SK-MEL-5 (cell line): ENCODE data around the gene CDCA5. TPM values are rescaled to one million over a fixed set of nuclear protein-coding genes. Genes with fewer than 3 reads are reported as not detected.
"Not testable (repeated sequence)": the region's sequence is repeated elsewhere in the genome, so short reads cannot be mapped to it uniquely, and the experiment has no call there.

Source experiments
- DNase-seq: peaks from one replicate; pipeline ENCODE4 v3.0.0-alpha.2; 2016; ENCODE audit warnings: low read depth, low spot score
- in situ Hi-C: cut with HindIII; loops from 2 replicates; pipeline ENCODE4 v1.10.0; 2016; ENCODE audit warnings: low sequenced_read_pairs, high pct_unique_total_duplicates, low pct_unique_long_range_greater_than_20kb
- total RNA-seq: library from RNA; depleted of rRNA; stranded (reverse); fragments of >200 nt; shearing (Covaris generic); gene quantifications from 2 replicates; pipeline ENCODE4 v1.2.3, GENCODE V29; 2014

The CDCA5 gene
- total RNA-seq, 1 experiment from 2014 or later, result 21.7 TPM

GRCh38 chr11:65121447-65121864, 37.6 kb upstream of the CDCA5 start:
- in situ Hi-C loops, result no loop called here
- no peak for DNase-seq

- in situ Hi-C loops, result no loop called here
- DNase-seq, result no peak
Observed at GRCh38 chr11:65120831-65121230, 37.0 kb upstream of the CDCA5 start.

- in situ Hi-C loops, result no loop called here
Observed at GRCh38 chr11:65119670-65119995, 35.8 kb upstream of the CDCA5 start.

GRCh38 chr11:65118891-65119669, 35.2 kb upstream of the CDCA5 start:
- in situ Hi-C loops, DNase-seq: not testable (repeated sequence)

More at GRCh38 chr11:65119670-65119995, 35.8 kb upstream of the CDCA5 start:
- no peak for DNase-seq

GRCh38 chr11:65118097-65118837, 34.4 kb upstream of the CDCA5 start:
- DNase-seq, result no peak
- in situ Hi-C loops, result no loop called here

- in situ Hi-C loops, result no loop called here
- peak; percentile 97 for DNase-seq
Observed at GRCh38 chr11:65117206-65118096, 33.6 kb upstream of the CDCA5 start, which contains the start of gene ZNHIT2. Gene ZNHIT2 (minus strand): TSS chr11:65117701. CDS start chr11:65117653, 48 bp downstream.

GRCh38 chr11:65116370-65117205, 32.7 kb upstream of the CDCA5 start:
- peak; percentile 41 for DNase-seq
- in situ Hi-C loops, result no loop called here

GRCh38 chr11:65115361-65116082, 31.7 kb upstream of the CDCA5 start:
- no peak for DNase-seq
- in situ Hi-C loops, result no loop called here

- DNase-seq, result no peak
- in situ Hi-C loops, result no loop called here
Observed at GRCh38 chr11:65114538-65115171, 30.8 kb upstream of the CDCA5 start.

- in situ Hi-C loops, result no loop called here
- DNase-seq, result no peak
Observed at GRCh38 chr11:65113839-65114238, 30.0 kb upstream of the CDCA5 start.

GRCh38 chr11:65113361-65113756, 29.5 kb upstream of the CDCA5 start:
- in situ Hi-C loops, result no loop called here
- no peak for DNase-seq

- no peak for DNase-seq
- in situ Hi-C loops, result no loop called here
Observed at GRCh38 chr11:65112546-65113360, 28.9 kb upstream of the CDCA5 start.

- peak; percentile 88 for DNase-seq
- in situ Hi-C loops, result no loop called here
Observed at GRCh38 chr11:65111744-65112545, 28.1 kb upstream of the CDCA5 start, which contains the start of gene TM7SF2. Gene TM7SF2 (plus strand): TSS chr11:65111872. CDS start chr11:65112016, 144 bp downstream.

- in situ Hi-C loops, result no loop called here
- no peak for DNase-seq
Observed at GRCh38 chr11:65111159-65111743, 27.4 kb upstream of the CDCA5 start.
